GM10266 (cell line): Measurements from ENCODE around the gene DARS1.

Experiments
- DNase-seq: peaks from one replicate; pipeline ENCODE4 v3.0.0; 2012; ENCODE audit errors: extremely low spot score
- TF ChIP-seq, protein P1 (sequence below): IDR thresholded peaks from 2 replicates; pipeline ENCODE4 v1.5.1; 2012; ENCODE audit warnings: mild to moderate bottlenecking, low read depth; ENCODE audit not compliant: control insufficient read depth, insufficient read depth; ENCODE audit errors: missing control alignments

DARS1 gene

DNA sequence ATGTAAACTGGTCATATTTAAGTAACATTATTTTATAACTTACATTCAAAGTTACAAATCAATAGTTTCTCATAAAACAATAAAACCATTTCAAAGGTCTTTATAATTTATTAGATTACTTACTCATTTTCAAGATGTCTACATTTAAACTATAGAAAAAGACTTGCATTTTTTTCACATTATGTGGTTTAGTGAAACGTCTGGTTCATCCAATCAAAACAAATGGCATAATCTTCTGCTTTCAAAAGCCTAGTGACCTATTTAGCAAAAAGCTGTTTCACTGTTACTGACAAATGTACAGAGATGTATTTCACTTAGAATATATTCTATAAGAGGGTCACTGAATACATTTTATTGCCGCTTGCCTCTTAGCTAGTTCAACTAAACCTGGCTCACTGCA lies 59.9 kb downstream of the DARS1 start:
- TF ChIP-seq, protein P1, sequence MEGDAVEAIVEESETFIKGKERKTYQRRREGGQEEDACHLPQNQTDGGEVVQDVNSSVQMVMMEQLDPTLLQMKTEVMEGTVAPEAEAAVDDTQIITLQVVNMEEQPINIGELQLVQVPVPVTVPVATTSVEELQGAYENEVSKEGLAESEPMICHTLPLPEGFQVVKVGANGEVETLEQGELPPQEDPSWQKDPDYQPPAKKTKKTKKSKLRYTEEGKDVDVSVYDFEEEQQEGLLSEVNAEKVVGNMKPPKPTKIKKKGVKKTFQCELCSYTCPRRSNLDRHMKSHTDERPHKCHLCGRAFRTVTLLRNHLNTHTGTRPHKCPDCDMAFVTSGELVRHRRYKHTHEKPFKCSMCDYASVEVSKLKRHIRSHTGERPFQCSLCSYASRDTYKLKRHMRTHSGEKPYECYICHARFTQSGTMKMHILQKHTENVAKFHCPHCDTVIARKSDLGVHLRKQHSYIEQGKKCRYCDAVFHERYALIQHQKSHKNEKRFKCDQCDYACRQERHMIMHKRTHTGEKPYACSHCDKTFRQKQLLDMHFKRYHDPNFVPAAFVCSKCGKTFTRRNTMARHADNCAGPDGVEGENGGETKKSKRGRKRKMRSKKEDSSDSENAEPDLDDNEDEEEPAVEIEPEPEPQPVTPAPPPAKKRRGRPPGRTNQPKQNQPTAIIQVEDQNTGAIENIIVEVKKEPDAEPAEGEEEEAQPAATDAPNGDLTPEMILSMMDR: no peak
- DNase-seq: no peak

DNA sequence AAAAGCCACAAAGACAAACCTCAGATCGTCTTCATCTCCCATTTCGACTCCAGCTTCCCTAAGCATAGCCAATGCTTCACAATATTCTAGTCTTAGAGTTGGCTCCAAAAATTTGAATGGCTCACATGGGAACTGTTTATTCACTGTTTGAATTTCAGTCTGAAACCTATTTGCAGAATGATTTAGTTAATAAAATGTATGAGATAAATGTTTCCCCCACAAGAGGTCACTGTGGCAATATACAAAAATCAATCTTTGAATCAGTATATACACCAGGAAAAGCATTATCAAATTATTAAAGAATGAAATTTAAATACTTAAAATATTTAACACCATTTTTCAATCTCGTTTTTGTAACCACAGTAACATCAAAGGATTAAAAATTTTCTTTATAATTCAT lies 69.2 kb downstream of the DARS1 start:
- TF ChIP-seq, protein P1: peak; percentile 36
- DNase-seq: no peak

DNA sequence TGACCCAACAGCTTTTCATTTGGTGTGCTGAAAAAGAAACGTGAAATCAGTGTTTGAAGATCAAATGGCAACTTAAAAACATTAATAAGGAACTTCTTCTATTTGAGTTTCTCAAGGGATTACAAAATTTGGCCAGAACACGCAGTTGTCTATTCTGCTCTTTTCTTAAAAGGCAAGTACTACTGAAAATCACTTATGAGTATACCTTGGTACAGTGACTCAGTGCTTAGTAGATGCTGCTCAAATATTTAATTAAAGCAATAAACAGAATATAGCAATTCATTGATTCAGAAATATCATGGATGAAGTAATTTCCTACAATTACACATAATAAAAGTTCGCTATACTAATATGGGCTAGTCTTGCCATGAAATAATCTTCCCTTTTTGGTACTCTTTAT lies 70.9 kb downstream of the DARS1 start:
- DNase-seq: no peak
- TF ChIP-seq, protein P1: no peak

DNA sequence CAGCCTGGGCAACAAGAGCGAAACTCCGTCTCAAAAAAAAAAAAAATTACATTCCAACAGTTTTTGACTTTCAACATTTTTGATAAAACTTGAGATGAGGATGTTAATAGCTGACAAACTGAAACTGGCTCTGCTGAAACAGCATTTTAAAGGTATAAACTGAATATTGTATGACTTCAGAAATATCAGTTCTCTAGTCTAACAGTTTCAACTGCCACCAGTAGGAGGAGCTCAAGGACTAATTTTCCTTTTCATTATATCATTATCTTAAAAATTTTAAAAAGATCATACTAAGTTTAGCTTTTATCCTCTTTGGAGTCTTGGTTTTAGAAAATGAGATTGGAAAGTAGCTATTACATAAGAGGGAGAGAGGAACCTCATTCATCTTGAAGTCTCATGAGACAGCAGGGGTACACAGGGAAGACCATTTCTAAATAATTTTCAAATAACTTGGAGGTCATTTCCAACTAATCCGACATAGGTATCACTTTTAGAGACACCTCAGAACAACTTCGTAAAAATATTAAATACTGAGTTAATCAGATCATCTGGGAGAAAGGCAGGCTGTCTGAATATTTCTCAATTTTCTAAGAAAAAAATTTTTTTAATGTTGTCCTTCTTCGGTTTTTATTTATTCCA lies 71.6 kb downstream of the DARS1 start:
- DNase-seq: peak; percentile 36
- TF ChIP-seq, protein P1: peak; percentile 69

DNA sequence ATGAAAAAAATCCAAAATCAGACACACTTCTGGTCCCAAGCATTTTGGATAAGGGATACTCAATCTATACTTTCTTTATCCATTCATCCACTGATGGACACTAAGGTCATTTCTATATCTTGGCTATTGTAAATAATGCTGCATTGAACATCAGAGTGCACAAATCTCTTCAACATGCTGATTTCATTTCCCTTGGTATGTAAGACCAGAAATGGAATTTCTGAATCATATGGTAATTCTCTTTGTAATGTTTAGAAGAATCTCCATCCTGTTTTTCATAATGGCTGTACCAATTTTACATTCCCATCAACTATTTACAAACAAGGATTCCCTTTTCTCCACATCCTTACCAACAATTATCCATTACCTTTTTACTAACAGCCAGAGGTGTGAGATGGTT lies 75.5 kb downstream of the DARS1 start:
- TF ChIP-seq, protein P1: no peak
- no peak for DNase-seq

DNA sequence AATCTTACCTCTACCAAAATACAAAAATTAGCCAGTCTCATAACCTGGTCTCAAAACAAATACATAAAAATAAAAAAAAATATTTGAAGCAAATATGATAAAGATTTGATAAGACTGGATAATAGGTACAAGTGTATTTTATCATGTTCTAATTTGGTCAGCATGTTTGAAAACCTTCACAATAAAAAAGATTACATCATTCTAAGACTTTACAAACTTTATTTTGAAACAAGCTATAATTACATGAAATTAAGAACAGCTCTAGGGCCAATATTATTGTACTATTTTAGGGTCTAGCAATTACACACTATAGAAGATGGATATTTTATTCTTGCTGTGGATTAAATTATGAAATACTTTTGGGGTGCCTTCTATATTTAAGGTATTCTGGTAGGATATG lies 79.7 kb downstream of the DARS1 start:
- no peak for DNase-seq
- TF ChIP-seq, protein P1: no peak

DNA sequence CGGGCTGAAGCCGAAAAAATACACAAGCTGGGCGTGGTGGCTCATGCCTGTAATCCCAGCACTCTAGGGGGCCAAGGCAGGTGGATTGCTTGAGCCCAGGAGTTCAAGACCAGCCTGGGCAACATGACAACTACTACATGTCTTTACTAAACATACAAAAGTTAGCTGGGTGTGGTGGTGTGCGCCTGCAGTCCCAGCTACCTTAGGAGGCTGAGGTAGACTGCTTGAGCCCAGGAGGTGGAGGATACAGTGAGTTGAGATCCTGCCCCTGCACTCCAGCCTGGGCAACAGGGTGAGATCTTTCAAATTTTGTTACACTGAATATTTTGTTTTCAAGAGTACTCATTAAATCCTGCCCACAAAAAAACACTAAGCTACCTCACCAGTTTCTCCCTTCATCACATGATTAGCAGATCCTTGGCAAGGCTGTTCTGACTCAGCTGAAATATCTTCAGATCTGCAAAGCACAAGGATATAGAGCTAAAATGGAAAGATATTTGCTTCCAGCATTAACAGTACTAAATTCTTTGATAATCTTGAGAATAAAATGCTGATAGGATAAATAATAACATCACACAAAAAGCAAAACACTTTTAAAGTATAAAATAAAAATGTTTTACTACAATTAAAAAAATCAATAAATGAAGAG lies 81.0 kb downstream of the DARS1 start:
- TF ChIP-seq, protein P1: no peak
- no peak for DNase-seq
